Measurements from ENCODE around the gene ALLC.

DNA sequence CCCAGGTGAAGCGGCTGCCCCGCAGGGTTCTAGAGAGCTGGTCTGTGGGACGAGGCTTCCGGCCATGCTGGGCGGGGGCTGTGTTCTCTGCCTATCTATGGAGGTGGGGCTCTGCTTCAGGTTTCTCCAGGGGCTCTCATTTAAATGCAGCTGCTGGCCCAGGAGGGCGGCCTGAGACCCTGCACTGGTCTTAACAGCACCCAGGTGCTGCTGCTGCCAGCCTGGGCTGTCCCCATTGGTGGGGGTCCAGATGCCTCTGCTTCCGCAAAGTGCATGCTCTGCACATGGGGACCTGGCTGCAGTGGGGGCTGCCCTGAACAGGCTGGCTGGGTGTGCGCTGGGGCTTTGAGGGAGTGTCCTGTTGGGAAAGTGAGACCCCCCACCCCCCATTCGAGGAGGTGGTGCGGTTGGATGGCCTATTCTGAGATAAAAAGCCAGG lies 29.7 kb upstream of the ALLC start:
- no peak for TF ChIP-seq CTCF (IDR thresholded peaks at IDR 0.05; ENCODE audit: low read depth, low read length, poor library complexity, severe bottlenecking)
- TF ChIP-seq EZH2phosphoT487 (IDR thresholded peaks at IDR 0.05; ENCODE audit: borderline replicate concordance, low read length) = no peak
